NCI-H69 (cell line): ENCODE results near the gene ADGRL3.

Source experiments
- DNase-seq: peaks from one replicate; lab custom pipeline; 2025; lab: John Stamatoyannopoulos, UW

ADGRL3 gene

DNA sequence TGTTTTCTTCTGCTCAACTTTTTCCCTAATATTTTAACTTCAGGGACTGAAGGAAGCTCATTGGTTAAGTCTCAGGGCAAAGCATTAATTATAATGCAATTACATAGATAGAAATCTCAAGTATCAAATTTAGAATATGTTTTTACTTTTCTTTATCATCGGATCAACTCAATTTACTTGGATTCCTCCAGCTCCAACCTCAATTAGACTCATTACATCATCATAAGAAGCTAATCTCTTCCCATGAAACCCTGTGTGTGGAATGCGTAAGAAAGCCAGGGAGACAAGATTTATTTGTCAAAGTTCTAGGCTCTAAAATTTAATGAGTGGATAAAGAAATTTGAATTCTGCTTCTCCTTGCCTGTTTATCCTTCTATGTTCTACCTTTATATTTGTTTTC lies 918.4 kb downstream of the ADGRL3 start:
- DNase-seq, result peak; percentile 14

DNA sequence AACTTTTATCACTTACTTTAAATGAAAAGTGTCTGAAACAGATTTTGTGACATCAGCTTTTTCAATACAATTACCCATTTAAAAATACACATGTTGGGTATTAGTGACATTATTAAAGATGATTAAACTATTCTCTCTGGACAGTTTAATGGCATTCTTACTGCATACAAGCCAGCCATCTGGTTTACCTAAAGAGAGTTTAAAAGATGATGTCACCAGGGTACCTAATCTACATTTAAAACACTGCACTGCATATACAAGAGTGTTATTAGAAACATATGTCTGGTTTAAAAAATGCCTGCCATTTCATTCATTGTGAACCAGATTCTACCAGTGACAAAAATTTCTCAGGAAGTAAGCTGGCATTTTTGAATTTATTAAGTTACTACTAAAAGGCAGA lies 919.1 kb downstream of the ADGRL3 start:
- DNase-seq, result peak; percentile 18

DNA sequence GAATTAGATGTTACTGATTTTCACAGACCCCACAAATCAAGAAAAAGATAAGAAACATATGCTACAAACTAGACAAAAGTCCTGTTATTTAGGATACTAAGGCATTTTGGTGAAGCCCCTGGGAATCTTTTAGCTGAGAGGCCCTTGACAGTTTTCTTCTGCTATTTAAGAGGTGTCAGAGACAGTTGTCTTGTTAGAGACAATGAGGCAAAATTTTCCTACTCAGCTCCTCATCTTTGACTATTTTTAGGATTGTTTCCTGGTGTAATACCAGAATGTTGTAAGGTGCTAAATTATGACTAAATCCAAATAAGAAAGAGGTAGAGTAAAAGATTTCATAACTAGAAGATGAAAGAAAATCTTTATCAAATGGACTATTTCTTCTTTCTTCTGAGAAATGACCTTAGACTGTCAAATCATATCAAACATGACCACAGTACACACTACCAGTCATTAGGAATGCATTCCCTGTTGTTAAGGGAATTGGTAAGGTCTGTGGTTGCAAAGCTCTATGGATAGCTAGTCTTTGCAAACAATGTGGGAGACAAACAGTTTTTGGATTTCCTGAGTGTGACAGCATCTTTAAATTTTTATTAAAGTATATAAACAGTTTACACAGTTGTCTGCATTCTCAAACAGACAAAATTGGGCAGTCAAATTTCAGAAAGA lies 926.1 kb downstream of the ADGRL3 start:
- DNase-seq, result no peak
